Fibroblast of villous mesenchyme (primary cell): Measurements from ENCODE around the gene PLS1. TPM values are rescaled to one million over a fixed set of nuclear protein-coding genes. Genes with fewer than 3 reads are reported as not detected.

Source experiments
- DNase-seq: peaks from one replicate; pipeline ENCODE4 v3.0.0-alpha.2; 2010; ENCODE audit warnings: low read depth
- H3K4me3 ChIP-seq: 2 replicates; pipeline ENCODE4 v1.5.1; 2011; ENCODE audit warnings: low read depth, mild to moderate bottlenecking, low read length
- CTCF ChIP-seq: IDR thresholded peaks from 2 replicates; pipeline ENCODE4 v1.5.1; 2012; ENCODE audit warnings: low read depth, mild to moderate bottlenecking, low read length; ENCODE audit not compliant: insufficient read depth
- total RNA-seq: library from RNA; depleted of rRNA; stranded (reverse); fragments of >200 nt; gene quantifications from 2 replicates; pipeline ENCODE4 v1.2.3, GENCODE V29; 2012

Gene PLS1
- total RNA-seq, 1 donor, result 3.0 TPM

DNA sequence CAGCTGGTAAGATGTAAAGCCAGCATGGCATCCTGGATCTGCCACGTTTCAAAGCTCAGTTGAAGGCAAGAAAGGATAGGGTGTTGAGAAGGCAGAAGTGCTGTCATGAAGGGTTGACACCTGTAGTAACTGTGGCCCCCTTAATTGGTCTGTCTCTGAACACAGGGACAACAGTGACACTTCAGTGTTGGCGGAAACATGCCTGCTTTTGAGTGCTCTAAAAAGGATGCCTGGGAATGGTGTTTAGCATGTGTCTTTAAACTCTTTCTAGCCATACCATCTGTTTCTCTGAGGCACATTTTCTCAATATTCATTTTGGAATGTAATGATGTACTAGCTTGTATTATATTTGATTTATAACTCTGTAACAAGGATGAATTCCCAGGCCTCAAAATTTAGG, 42.1 kb downstream of the PLS1 start:
- no peak for TF ChIP-seq CTCF
- DNase-seq, result no peak
- H3K4me3 ChIP-seq, result no peak overlapping the region

DNA sequence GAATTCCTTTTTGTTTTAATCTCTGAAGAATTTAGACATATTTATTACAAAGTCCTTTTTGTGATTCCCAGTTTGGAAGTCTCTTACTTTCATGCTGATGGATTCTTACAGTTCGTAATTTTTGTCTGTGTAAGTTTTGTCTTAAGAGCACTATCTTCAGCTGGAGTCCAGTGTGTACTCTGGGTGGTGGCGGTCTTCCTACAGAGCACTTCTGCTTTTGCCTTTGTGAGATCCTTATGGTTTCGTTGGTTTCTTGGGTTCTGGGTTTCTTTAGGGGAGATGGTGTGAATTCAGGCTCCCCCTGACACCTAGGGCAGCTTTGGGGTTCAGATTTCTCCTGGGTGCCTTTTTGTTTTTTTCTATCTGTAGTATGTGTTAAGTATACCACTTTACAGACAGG, 45.3 kb downstream of the PLS1 start:
- H3K4me3 ChIP-seq, result no peak overlapping the region
- TF ChIP-seq CTCF, result no peak
- DNase-seq, result no peak

- TF ChIP-seq CTCF, result no peak
- H3K4me3 ChIP-seq, result no peak overlapping the region
- DNase-seq, result no peak
These were observed 46.8 kb downstream of the PLS1 start for GRCh38 chr3:142642956-142643355.

GRCh38 chr3:142644502-142644901, 48.3 kb downstream of the PLS1 start:
- DNase-seq, result no peak
- TF ChIP-seq CTCF, result no peak
- H3K4me3 ChIP-seq, result no peak overlapping the region

- DNase-seq, result no peak
- TF ChIP-seq CTCF, result no peak
- H3K4me3 ChIP-seq, result no peak overlapping the region
These were observed 49.1 kb downstream of the PLS1 start for GRCh38 chr3:142645236-142645793.

DNA sequence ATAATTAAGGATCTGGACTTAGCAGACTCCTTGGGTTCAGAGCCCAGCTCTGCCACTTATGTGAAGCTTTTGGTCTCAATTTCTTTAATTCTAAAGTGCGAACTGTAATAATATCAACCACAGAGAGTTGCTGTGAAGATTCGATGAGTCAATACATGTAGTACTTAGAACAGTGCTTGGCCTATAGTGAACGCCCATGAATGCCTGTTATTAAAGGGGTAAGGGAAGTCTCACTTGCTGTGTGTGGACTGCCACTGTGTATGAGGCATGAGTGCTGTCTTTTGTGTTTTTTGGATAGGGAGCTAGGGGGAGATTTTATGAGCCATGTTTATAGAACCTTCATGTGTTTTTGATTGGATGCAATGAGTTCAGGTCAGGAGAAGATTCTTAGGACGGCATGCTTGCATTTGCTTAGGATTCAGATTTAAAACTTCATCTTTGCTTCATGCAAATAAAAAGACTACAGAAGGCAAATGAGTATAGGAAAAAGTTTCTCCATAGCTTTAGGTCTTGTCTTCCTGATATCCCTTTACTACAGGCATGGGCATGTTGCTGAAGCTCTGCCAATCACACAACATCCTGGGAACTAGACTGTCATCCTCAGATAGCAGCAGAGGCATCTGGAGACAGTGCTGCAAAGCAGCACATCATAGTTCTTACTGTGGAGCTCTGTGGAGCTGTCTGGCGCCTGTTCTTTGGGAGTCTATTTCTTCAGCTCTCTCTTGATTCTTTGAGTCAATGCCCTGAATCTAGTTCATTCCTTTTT, 50.0 kb downstream of the PLS1 start:
- TF ChIP-seq CTCF, result no peak
- H3K4me3 ChIP-seq, result no peak overlapping the region
- DNase-seq, result no peak

- DNase-seq, result peak; percentile 6
- no peak for TF ChIP-seq CTCF
These were observed 51.7 kb downstream of the PLS1 start for GRCh38 chr3:142647856-142648255.

More at GRCh38 chr3:142647856-142648255, 51.7 kb downstream of the PLS1 start:
- H3K4me3 ChIP-seq, result no peak overlapping the region
